H1 (cell line): ENCODE data around the gene DENND10. TPM values are rescaled to one million over a fixed set of nuclear protein-coding genes. Genes with fewer than 3 reads are reported as not detected.

Source experiments
- CTCF ChIA-PET: fragments of 300-600 bp; sonication (Branson Sonifier 250); formaldehyde crosslinking; loops from one replicate; lab custom pipeline; 2021; ENCODE audit not compliant: partially characterized antibody; lab: Charles Lee
- POLR2A ChIA-PET: fragments of 300-600 bp; sonication (Branson Sonifier 250); formaldehyde crosslinking; loops from one replicate; lab custom pipeline; 2021; ENCODE audit warnings: inconsistent platforms; ENCODE audit not compliant: partially characterized antibody; lab: Charles Lee
- DNase-seq, 2 experiments: peaks; one replicate each; pipeline versions ENCODE4 v3.0.0 to v3.0.0-alpha.2; 2010 to 2022; ENCODE audit warnings: low spot score in 2 of 2, low read depth in 1 of 2, mixed read lengths in 1 of 2
- FAIRE-seq: peaks from 2 replicates; lab custom pipeline; 2011; peaks lifted over from hg19 to GRCh38; lab: Jason Lieb, UNC
- H2AFZ ChIP-seq: 2 replicates; pipeline ENCODE4 v1.8.1; 2012; ENCODE audit warnings: low read length, inconsistent platforms
- H2AK5ac ChIP-seq: 2 replicates; pipeline ENCODE4 v1.6.1; 2013; ENCODE audit warnings: low read depth, low read length
- H2BK120ac ChIP-seq: replicated peaks from 2 replicates; pipeline ENCODE3; 2013; ENCODE audit warnings: low read depth, low read length, inconsistent platforms
- H2BK12ac ChIP-seq: 2 replicates; pipeline ENCODE4 v1.6.1; 2013; ENCODE audit warnings: low read depth, low read length
- H2BK15ac ChIP-seq: 2 replicates; pipeline ENCODE4 v1.6.1; 2013; ENCODE audit warnings: low read length
- H2BK20ac ChIP-seq: 2 replicates; pipeline ENCODE4 v1.6.1; 2013; ENCODE audit warnings: low read length
- H2BK5ac ChIP-seq: 2 replicates; pipeline ENCODE4 v1.6.1; 2013; ENCODE audit warnings: low read depth, low read length
- H3K14ac ChIP-seq: 2 replicates; pipeline ENCODE4 v1.6.1; 2013; ENCODE audit warnings: inconsistent platforms; ENCODE audit not compliant: insufficient read length
- H3K18ac ChIP-seq: 2 replicates; pipeline ENCODE4 v1.6.1; 2013; ENCODE audit warnings: low read length; ENCODE audit errors: extremely low read depth
- H3K23ac ChIP-seq: 2 replicates; pipeline ENCODE4 v1.6.1; 2013; ENCODE audit warnings: inconsistent platforms; ENCODE audit not compliant: insufficient read length
- H3K23me2 ChIP-seq: 2 replicates; pipeline ENCODE4 v1.6.1; 2013; ENCODE audit warnings: low read depth, low read length
- H3K27ac ChIP-seq: 2 replicates; pipeline ENCODE4 v1.6.1; 2011; ENCODE audit warnings: low read depth, low read length, inconsistent platforms
- H3K27me3 ChIP-seq, 4 experiments: replicated peaks in 1 of 4; 1 replicate in 1 of 4; 2 replicates in 3 of 4; pipeline versions ENCODE4 v1.6.1 to v1.8.1; 2011 to 2013; ENCODE audit warnings: low read length in 3 of 4, mild to moderate bottlenecking in 3 of 4, inconsistent platforms in 2 of 4, mixed read lengths in 2 of 4, moderate library complexity in 1 of 4; ENCODE audit not compliant: control insufficient read depth in 3 of 4, insufficient read depth in 3 of 4; ENCODE audit errors: extremely low read depth in 1 of 4
- H3K36me3 ChIP-seq, 4 experiments: 2 replicates each; pipeline versions ENCODE4 v1.6.1 to v1.8.1; 2011 to 2013; ENCODE audit warnings: mild to moderate bottlenecking in 4 of 4, low read length in 3 of 4, moderate library complexity in 2 of 4, control low read depth in 1 of 4, inconsistent platforms in 1 of 4; ENCODE audit not compliant: insufficient read depth in 4 of 4, control insufficient read depth in 2 of 4
- H3K4ac ChIP-seq: replicated peaks from 2 replicates; pipeline ENCODE3; 2013; ENCODE audit warnings: low read length, low read depth, mixed read lengths, inconsistent platforms; ENCODE audit not compliant: insufficient read length
- H3K4me1 ChIP-seq, 4 experiments: replicated peaks in 1 of 4; 1 replicate in 1 of 4; 2 replicates in 3 of 4; pipeline versions ENCODE4 v1.6.1 to v1.8.1; 2011 to 2013; ENCODE audit warnings: low read length in 3 of 4, inconsistent platforms in 2 of 4, mixed read lengths in 1 of 4; ENCODE audit not compliant: insufficient read depth in 4 of 4, control insufficient read depth in 3 of 4
- H3K4me2 ChIP-seq, 2 experiments: 2 replicates each; pipeline versions ENCODE4 v1.6.1 to v1.8.1; 2011 to 2013; ENCODE audit warnings: low read depth in 2 of 2, low read length in 2 of 2, control low read depth in 1 of 2, inconsistent platforms in 1 of 2, mild to moderate bottlenecking in 1 of 2; ENCODE audit not compliant: insufficient read depth in 1 of 2
- H3K4me3 ChIP-seq, 4 experiments: fragments of 200-600, 300-600 bp in 1 of 4; sonication (generic), shearing (Covaris generic), sonication (Bioruptor Twin) in 1 of 4; 2 replicates each; pipeline versions ENCODE4 v1.5.1 to v1.8.1; 2011 to 2016; ENCODE audit warnings: low read length in 4 of 4, low read depth in 3 of 4, control low read depth in 2 of 4, inconsistent platforms in 2 of 4, mild to moderate bottlenecking in 2 of 4, mixed read lengths in 1 of 4, moderate library complexity in 1 of 4; ENCODE audit not compliant: insufficient read depth in 2 of 4; ENCODE audit errors: extremely low read depth in 1 of 4
- H3K56ac ChIP-seq: replicated peaks from 2 replicates; pipeline ENCODE3; 2013; ENCODE audit warnings: low read depth, mild to moderate bottlenecking, mixed read lengths, low read length, inconsistent platforms; ENCODE audit not compliant: insufficient read length
- H3K79me1 ChIP-seq: 2 replicates; pipeline ENCODE4 v1.6.1; 2013; ENCODE audit warnings: low read depth, low read length, control low read depth
- H3K79me2 ChIP-seq, 2 experiments: 2 replicates each; pipeline versions ENCODE4 v1.6.1 to v1.8.1; 2012 to 2013; ENCODE audit warnings: low read length in 2 of 2, mild to moderate bottlenecking in 2 of 2, inconsistent platforms in 1 of 2; ENCODE audit not compliant: insufficient read depth in 2 of 2, control insufficient read depth in 1 of 2
- H3K9ac ChIP-seq, 4 experiments: replicated peaks in 1 of 4; 1 replicate in 1 of 4; 2 replicates in 3 of 4; pipeline versions ENCODE4 v1.6.1 to v1.8.1; 2011 to 2013; ENCODE audit warnings: low read depth in 3 of 4, low read length in 3 of 4, control low read depth in 2 of 4, mild to moderate bottlenecking in 2 of 4, moderate library complexity in 2 of 4, inconsistent platforms in 1 of 4; ENCODE audit errors: extremely low read depth in 1 of 4
- H3K9me3 ChIP-seq, 2 experiments: 2 replicates each; pipeline versions ENCODE4 v1.6.1 to v1.8.1; 2012 to 2013; ENCODE audit warnings: mild to moderate bottlenecking in 2 of 2, moderate library complexity in 2 of 2, control low read depth in 1 of 2, inconsistent platforms in 1 of 2, low read depth in 1 of 2, low read length in 1 of 2, mixed read lengths in 1 of 2; ENCODE audit not compliant: insufficient read depth in 2 of 2
- H4K20me1 ChIP-seq, 2 experiments: replicated peaks in 1 of 2; 2 replicates each; pipeline versions ENCODE3 to v1.8.1; 2011 to 2013; ENCODE audit warnings: inconsistent platforms in 2 of 2, low read length in 2 of 2, mild to moderate bottlenecking in 1 of 2; ENCODE audit not compliant: insufficient read depth in 2 of 2, control insufficient read depth in 1 of 2
- H4K5ac ChIP-seq: 2 replicates; pipeline ENCODE4 v1.6.1; 2013; ENCODE audit warnings: low read length, low read depth, mixed read lengths, inconsistent platforms; ENCODE audit not compliant: insufficient read length
- H4K8ac ChIP-seq: 2 replicates; pipeline ENCODE4 v1.8.0; 2013; ENCODE audit warnings: mild to moderate bottlenecking, moderate library complexity, low read length, inconsistent platforms; ENCODE audit not compliant: insufficient read depth; ENCODE audit errors: extremely low read depth
- H4K91ac ChIP-seq: replicated peaks from 2 replicates; pipeline ENCODE3; 2013; ENCODE audit warnings: low read length, mixed read lengths, inconsistent platforms; ENCODE audit not compliant: insufficient read length
- BRCA1 ChIP-seq: IDR thresholded peaks from 2 replicates; pipeline ENCODE4 v1.6.1; 2012; ENCODE audit warnings: low read depth, low read length, improper control_type of control experiment
- CBX5 ChIP-seq: fragments of 300-800, 300-1000 bp; sonication (generic); IDR thresholded peaks from 2 replicates; pipeline ENCODE4 v1.7.1; 2016; ENCODE audit warnings: antibody characterized with exemption, low read length, low read depth
- HDAC6 ChIP-seq: IDR thresholded peaks from one replicate; pipeline ENCODE4 v1.7.1; 2012; ENCODE audit warnings: low read depth, mild to moderate bottlenecking, inconsistent platforms, low read length, moderate library complexity
- NANOG ChIP-seq: IDR thresholded peaks from 2 replicates; pipeline ENCODE4 v1.6.1; 2011; ENCODE audit warnings: low read length, low read depth, mild to moderate bottlenecking, inconsistent platforms; ENCODE audit not compliant: insufficient read depth, poor library complexity, severe bottlenecking
- POLR2AphosphoS5 ChIP-seq: IDR thresholded peaks from 2 replicates; pipeline ENCODE4 v1.6.1; 2011; ENCODE audit warnings: low read depth, low read length
- SP2 ChIP-seq: IDR thresholded peaks from 2 replicates; pipeline ENCODE4 v1.6.1; 2012; ENCODE audit warnings: mild to moderate bottlenecking, low read length, inconsistent platforms
- TAF7 ChIP-seq: optimal IDR thresholded peaks from 2 replicates; pipeline ENCODE3; 2011; ENCODE audit warnings: low read depth, mild to moderate bottlenecking, inconsistent platforms, low read length, moderate library complexity, borderline replicate concordance
- TCF12 ChIP-seq: IDR thresholded peaks from 2 replicates; pipeline ENCODE4 v1.6.1; 2011; ENCODE audit warnings: low read depth, mild to moderate bottlenecking, low read length
- WGBS, 2 experiments: shearing (Covaris generic) in 1 of 2; methylation state at CpG; one replicate each; pipeline versions ENCODE4 v1.1.6 to v1.1.7; 2013 to 2015; ENCODE audit warnings: low lambda C conversion rate in 2 of 2, mixed read lengths in 2 of 2, inconsistent platforms in 1 of 2, low coverage in 1 of 2, missing lambda C conversion rate in 1 of 2; ENCODE audit not compliant: insufficient replicate concordance in 2 of 2, insufficient coverage in 1 of 2, insufficient read length in 1 of 2; ENCODE audit errors: extremely low coverage in 1 of 2, missing lambda C conversion rate in 1 of 2; 5-methylcytosine and 5-hydroxymethylcytosine counted together
- polyA plus RNA-seq, 7 experiments: library from polyadenylated mRNA; depleted of rRNA in 3 of 7; stranded (reverse) in 5 of 7; unstranded in 2 of 7; fragments of >200 nt in 5 of 7; fragments of 200-250 nt in 2 of 7; gene quantifications; 1 replicate in 5 of 7; 2 replicates in 1 of 7; 4 replicates in 1 of 7; pipeline versions ENCODE4 v1.2.1 to v1.2.3, GENCODE V29; 2011 to 2013; ENCODE audit warnings: missing spikeins in 2 of 7, mixed read lengths in 2 of 7
- total RNA-seq: library from RNA; stranded (reverse); fragmentation: NEBNext Ultra II Directional; extraction: Animal tissue kit (Norgen Biotek cat#: 25700); gene quantifications from 2 replicates; pipeline ENCODE4 v1.2.1, GENCODE V29; 2021

DENND10 gene
- total and polyA plus RNA-seq, 2 of the 8 experiments (the other 6 are each of a cell fraction or from before 2014, with no cell fraction given), result 49.3 to 64.4 TPM

- H4K91ac ChIP-seq, result no peak overlapping the region
- H3K36me3 ChIP-seq, result no peaks in the 10 kb centered on the region
- no peak overlapping the region for H3K27ac ChIP-seq
- ChIA-PET CTCF (interaction anchor here (0.6 to 1.3 kb wide), 4 partner anchors 21 to 234 kb away, joined by 3 to 4 read pairs (median 4); no protein-coding TSS in a partner anchor), POLR2A (interaction anchor here (0.7 kb wide), 1 partner anchor 100 kb away, joined by 3 read pairs; no protein-coding TSS in a partner anchor)
- peaks cover 0 to 2% (median 0%) of the 10 kb centered on the region in 4 experiments; a peak in 2 of 7 replicates for H3K4me1 ChIP-seq
- H4K5ac ChIP-seq, result no peak overlapping the region
- no peaks in the 10 kb centered on the region for H3K79me2 ChIP-seq
- WGBS, 2 experiments, result 94% methylated on average over 8 of the region's 9 CpGs; no CpG with 5 or more reads in 1 of the 2 experiments
- no peaks in the 10 kb centered on the region for H3K79me1 ChIP-seq
- no peak overlapping the region for H3K14ac ChIP-seq
- H3K27me3 ChIP-seq, result no peaks in the 10 kb centered on the region
- no peak overlapping the region for H2AK5ac ChIP-seq
- no peak overlapping the region for H3K4ac ChIP-seq
- H3K23ac ChIP-seq, result no peak overlapping the region
- peaks cover 0 to 4% of the 10 kb centered on the region in 2 experiments; a peak in 1 of 4 replicates for H3K9me3 ChIP-seq
- no peak overlapping the region for H2BK20ac ChIP-seq
- H3K4me2 ChIP-seq, result no peak overlapping the region
- DNase-seq, result no peak
- no peak overlapping the region for H3K18ac ChIP-seq
- H2BK15ac ChIP-seq, result no peak overlapping the region
- no peak overlapping the region for H3K4me3 ChIP-seq
- no peak overlapping the region for H2BK12ac ChIP-seq
- H3K56ac ChIP-seq, result no peak overlapping the region
- no peak overlapping the region for H2BK5ac ChIP-seq
- no peaks in the 10 kb centered on the region for H4K20me1 ChIP-seq
- H2AFZ ChIP-seq, result no peak overlapping the region
- H2BK120ac ChIP-seq, result no peak overlapping the region
- no peak overlapping the region for H4K8ac ChIP-seq
- H3K9ac ChIP-seq, result no peak overlapping the region
- no peak for FAIRE-seq
- H3K23me2 ChIP-seq, result no peaks in the 10 kb centered on the region
- TF ChIP-seq SP2 (no peak), TCF12 (no peak), HDAC6 (no peak), CBX5 (no peak), BRCA1 (no peak), POLR2AphosphoS5 (no peak), NANOG (no peak), TAF7 (no peak)
Measured at GRCh38 chr10:119183664-119184412, 79.9 kb downstream of the DENND10 start.
